Stomach (tissue), 9 donors: Measurements from ENCODE around the gene NOP10. TPM values are rescaled to one million over a fixed set of nuclear protein-coding genes. Genes with fewer than 3 reads are reported as not detected.

ENCODE experiments used
- DNase-seq, 2 donors: peaks; one replicate each; pipeline versions ENCODE4 v3.0.0 to v3.0.0-alpha.2; 2013 to 2019
- H3K27ac ChIP-seq, 5 donors: fragments of 200-600 bp in 4 of 5; sonication (generic) in 4 of 5; one replicate each; pipeline ENCODE4 v1.5.1; 2013 to 2019; ENCODE audit warnings: mild to moderate bottlenecking in 1 of 5, moderate library complexity in 1 of 5
- H3K27me3 ChIP-seq, 3 donors: fragments of 200-600 bp; sonication (generic); one replicate each; pipeline ENCODE4 v1.5.1; 2017 to 2019; ENCODE audit warnings: mixed run types in 1 of 3
- H3K36me3 ChIP-seq, 4 donors: fragments of 200-600 bp; sonication (generic); 1 replicate in 3 of 4; 2 replicates in 1 of 4; pipeline ENCODE4 v1.5.1; 2016 to 2019
- H3K4me1 ChIP-seq, 4 donors: fragments of 200-600 bp; sonication (generic); one replicate each; pipeline ENCODE4 v1.5.1; 2016 to 2019
- H3K4me3 ChIP-seq, 4 donors: fragments of 200-600 bp; sonication (generic) in 3 of 4; one replicate each; pipeline ENCODE4 v1.5.1; 2016 to 2019; ENCODE audit warnings: mild to moderate bottlenecking in 1 of 4
- H3K9me3 ChIP-seq, 4 donors: fragments of 200-600 bp; sonication (generic); one replicate each; pipeline ENCODE4 v1.5.1; 2016 to 2019
- EP300 ChIP-seq: sonication (generic); formaldehyde crosslinking; IDR thresholded peaks from one replicate; pipeline ENCODE4 v1.6.1; 2017; ENCODE audit warnings: antibody characterized with exemption
- POLR2A ChIP-seq, 4 donors: fragments of 450-650 bp; IDR thresholded peaks; one replicate each; pipeline ENCODE4 v1.6.1; 2016; ENCODE audit warnings: antibody characterized with exemption in 4 of 4, control low read depth in 2 of 4, mild to moderate bottlenecking in 1 of 4, moderate library complexity in 1 of 4
- POLR2AphosphoS5 ChIP-seq, 3 donors: sonication (generic); formaldehyde crosslinking; IDR thresholded peaks; one replicate each; pipeline ENCODE4 v1.6.1; 2016; ENCODE audit warnings: antibody characterized with exemption in 3 of 3
- WGBS, 5 donors: extraction: QIAGEN DNeasy Blood & Tissue Kit in 3 of 5; methylation state at CpG; one replicate each; pipeline versions ENCODE4 v1.1.5 to v1.1.7; 2013 to 2018; 5-methylcytosine and 5-hydroxymethylcytosine counted together
- intact Hi-C: fragments of 100-400 bp; cut with DNase I; formaldehyde crosslinking; loops from one replicate; pipeline ENCODE4 v1.15.1; 2023; ENCODE audit warnings: low total_unique reads
- polyA plus RNA-seq, 3 donors: library from polyadenylated mRNA; stranded (reverse); fragments of 200-250 nt; gene quantifications; one replicate each; pipeline ENCODE4 v1.2.3, GENCODE V29; 2013
- total RNA-seq, 5 donors: library from RNA; depleted of rRNA; stranded (reverse); fragments of >200 nt; gene quantifications; one replicate each; pipeline versions ENCODE4 v1.1.0 to v1.2.3, GENCODE V29; 2014 to 2016
- TF ChIP-seq, protein P1 (sequence below), 7 experiments: fragments of 450-650 bp in 4 of 7; fragments of 200-600 bp in 3 of 7; sonication (generic) in 3 of 7; IDR thresholded peaks; one replicate each; pipeline ENCODE4 v1.5.1; 2016 to 2019; ENCODE audit warnings: antibody characterized with exemption in 7 of 7, control low read depth in 2 of 7, mild to moderate bottlenecking in 1 of 7
- donor health status: healthy with polysubstance abuse.
- donor health status: Bipolar disorder and iron deficiency.
- donor health status: healthy.

Gene NOP10
- total and polyA plus RNA-seq, 8 donors = 2.9 to 388 (median 196) TPM

DNA sequence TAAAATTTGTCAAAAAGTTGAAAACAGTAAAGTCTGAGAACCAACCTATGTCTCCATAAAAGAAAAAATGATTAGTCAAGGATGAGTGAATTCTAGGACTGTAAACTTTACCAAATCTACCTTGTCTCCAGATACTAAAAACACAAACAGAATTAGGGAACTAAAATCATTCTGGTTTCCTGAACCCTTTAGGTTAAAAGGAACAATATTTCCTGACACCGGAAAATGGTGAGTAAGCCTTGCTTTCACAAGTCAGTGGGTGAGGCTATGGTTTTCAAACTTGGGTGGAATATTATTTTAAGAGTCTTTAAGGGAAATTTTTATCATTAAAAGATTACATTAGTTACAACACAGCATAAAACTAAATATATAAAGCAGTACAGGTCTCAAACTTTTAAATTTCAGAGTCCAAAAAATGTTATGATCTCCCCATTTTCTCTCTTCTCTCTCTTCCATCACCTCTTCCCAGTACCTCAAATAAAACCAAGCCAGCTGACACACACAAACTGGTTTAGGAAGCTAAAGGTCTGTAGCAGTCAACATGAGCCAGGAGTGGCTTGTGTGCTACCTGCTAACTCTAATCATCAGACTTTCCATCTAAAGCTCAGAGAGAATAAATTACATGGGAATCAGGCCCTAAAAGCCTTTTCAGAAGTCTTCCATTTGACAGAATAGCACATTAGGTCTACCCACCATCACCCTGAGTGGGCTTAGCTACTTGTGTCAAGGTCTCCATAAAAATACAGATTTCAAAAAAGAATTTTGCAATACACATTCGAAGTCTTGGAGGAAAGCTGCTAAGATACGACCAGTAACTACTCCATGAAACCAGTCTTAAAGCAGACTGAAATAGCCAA is 7.5 kb downstream of the NOP10 start:
- Histone ChIP-seq H3K36me3 (peaks cover 0 to 12% (median 7%) of the 10 kb centered on the region in 4 donors), H3K9me3 (no peaks in the 10 kb centered on the region), H3K4me1 (peaks cover 19 to 66% (median 34%) of the 10 kb centered on the region in 4 donors), H3K27me3 (no peaks in the 10 kb centered on the region), H3K4me3 (peak overlapping the region in 3 of 4 donors; percentile 2 to 89 (median 11)), H3K27ac (peak overlapping the region in 4 of 5 donors; percentile 90 to 96 (median 94))
- TF ChIP-seq EP300 (no peak), POLR2A (IDR thresholded peaks at IDR 0.05) (no peak), POLR2AphosphoS5 (IDR thresholded peaks at IDR 0.05) (no peak)
- TF ChIP-seq, protein P1, sequence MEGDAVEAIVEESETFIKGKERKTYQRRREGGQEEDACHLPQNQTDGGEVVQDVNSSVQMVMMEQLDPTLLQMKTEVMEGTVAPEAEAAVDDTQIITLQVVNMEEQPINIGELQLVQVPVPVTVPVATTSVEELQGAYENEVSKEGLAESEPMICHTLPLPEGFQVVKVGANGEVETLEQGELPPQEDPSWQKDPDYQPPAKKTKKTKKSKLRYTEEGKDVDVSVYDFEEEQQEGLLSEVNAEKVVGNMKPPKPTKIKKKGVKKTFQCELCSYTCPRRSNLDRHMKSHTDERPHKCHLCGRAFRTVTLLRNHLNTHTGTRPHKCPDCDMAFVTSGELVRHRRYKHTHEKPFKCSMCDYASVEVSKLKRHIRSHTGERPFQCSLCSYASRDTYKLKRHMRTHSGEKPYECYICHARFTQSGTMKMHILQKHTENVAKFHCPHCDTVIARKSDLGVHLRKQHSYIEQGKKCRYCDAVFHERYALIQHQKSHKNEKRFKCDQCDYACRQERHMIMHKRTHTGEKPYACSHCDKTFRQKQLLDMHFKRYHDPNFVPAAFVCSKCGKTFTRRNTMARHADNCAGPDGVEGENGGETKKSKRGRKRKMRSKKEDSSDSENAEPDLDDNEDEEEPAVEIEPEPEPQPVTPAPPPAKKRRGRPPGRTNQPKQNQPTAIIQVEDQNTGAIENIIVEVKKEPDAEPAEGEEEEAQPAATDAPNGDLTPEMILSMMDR (IDR thresholded peaks at IDR 0.05) = no peak
- intact Hi-C loops = no loop called here
- WGBS, 5 donors = 64 to 77% (median 72%) methylated on average over 3 of the region's 3 CpGs
- DNase-seq = no peak

DNA sequence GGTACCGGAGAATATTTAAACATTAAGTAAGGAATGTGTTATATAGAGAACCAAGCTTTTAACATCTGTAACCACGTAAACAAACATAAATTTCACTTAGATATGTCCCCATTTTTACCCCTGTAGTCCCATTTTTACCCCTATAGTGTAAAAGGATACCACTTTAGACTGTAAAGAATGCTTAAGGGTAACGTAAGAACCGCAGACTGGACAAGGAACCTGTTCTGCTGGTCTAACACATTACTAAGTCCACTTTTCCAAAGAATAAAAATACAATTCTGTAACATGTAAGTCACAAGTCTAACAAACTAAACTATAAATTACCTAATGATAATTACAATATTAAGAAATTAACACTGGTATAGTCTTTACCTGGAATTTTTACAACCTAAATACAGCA is 8.3 kb downstream of the NOP10 start:
- Histone ChIP-seq H3K9me3 (no peaks in the 10 kb centered on the region), H3K36me3 (peaks cover 0 to 6% (median 3%) of the 10 kb centered on the region in 4 donors), H3K4me3 (peak overlapping the region in 2 of 4 donors; percentile 2 to 89), H3K4me1 (peaks cover 19 to 59% (median 31%) of the 10 kb centered on the region in 4 donors), H3K27ac (peak overlapping the region in 3 of 5 donors; percentile 39 to 96 (median 95)), H3K27me3 (no peaks in the 10 kb centered on the region)
- TF ChIP-seq, protein P1 (IDR thresholded peaks at IDR 0.05) = no peak
- no peak for TF ChIP-seq EP300
- peak in 1 of 2 donors; percentile 60 for DNase-seq
- intact Hi-C loops = no loop called here
- 28 to 41% (median 35%) methylated on average over 4 of the region's 4 CpGs for WGBS, 5 donors

DNA sequence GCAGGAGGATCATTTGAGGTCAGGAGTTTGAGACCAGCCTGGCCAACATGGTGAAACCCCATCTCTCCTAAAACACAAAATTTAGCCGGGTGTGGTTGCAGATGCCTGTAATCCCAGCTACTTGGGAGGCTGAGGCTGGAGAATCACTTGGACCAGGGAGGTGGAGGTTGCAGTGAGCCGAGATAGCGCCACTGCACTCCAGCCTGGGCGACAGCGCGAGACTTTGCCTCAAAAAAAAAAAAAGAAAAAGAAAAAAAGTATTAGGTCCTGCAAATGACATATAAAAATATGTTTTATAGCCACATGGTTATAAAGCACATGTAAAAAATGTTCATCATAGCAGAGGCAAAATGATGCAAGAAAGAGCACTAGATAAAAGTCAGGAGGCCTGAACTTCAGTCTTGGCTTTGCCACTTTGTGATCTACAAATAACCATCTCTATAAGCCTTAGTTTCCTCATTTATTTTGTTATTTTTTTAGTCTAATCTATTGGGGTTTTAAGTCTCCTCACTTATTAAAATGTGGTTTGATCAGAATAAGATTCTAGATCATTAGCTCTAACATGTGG is 10.3 kb downstream of the NOP10 start:
- DNase-seq = no peak
- H3K36me3 ChIP-seq = peaks cover 0 to 6% (median 0%) of the 10 kb centered on the region in 4 donors
- no peak overlapping the region for H3K27ac ChIP-seq
- H3K4me3 ChIP-seq = no peak overlapping the region
- H3K4me1 ChIP-seq = peaks cover 14 to 47% (median 21%) of the 10 kb centered on the region in 4 donors
- WGBS, 5 donors = 94 to 98% (median 96%) methylated on average over 6 of the region's 6 CpGs
- no peaks in the 10 kb centered on the region for H3K9me3 ChIP-seq
- TF ChIP-seq POLR2A (IDR thresholded peaks at IDR 0.05) = no peak
- TF ChIP-seq EP300 = no peak
- TF ChIP-seq, protein P1 (IDR thresholded peaks at IDR 0.05) = no peak
- intact Hi-C loops = no loop called here
- no peaks in the 10 kb centered on the region for H3K27me3 ChIP-seq

DNA sequence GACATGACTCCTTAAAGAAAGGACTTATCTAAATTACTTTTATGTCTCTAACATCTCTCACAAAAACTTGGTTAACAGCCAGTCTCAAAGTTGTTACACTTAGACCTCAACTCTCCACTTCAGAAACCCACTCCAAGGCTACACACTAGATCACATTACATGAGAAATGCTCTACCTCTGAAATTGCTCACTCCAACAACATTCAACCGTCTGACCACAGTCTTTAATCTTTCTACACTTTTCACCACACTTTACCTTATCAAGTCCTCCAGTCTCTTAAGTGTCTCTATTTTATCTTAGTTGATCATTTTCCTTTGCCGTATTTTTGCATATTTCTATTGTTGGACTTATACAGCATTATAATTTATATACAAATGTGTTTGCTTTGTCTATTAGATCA is 11.1 kb downstream of the NOP10 start:
- intact Hi-C loops = no loop called here
- peaks cover 14 to 44% (median 16%) of the 10 kb centered on the region in 4 donors for H3K4me1 ChIP-seq
- WGBS, 5 donors = 67 to 80% (median 75%) methylated on average over 2 of the region's 2 CpGs
- H3K27me3 ChIP-seq = no peaks in the 10 kb centered on the region
- H3K36me3 ChIP-seq = peaks cover 0 to 6% (median 0%) of the 10 kb centered on the region in 4 donors
- no peak overlapping the region for H3K4me3 ChIP-seq
- no peak overlapping the region for H3K27ac ChIP-seq
- H3K9me3 ChIP-seq = no peaks in the 10 kb centered on the region
- TF ChIP-seq, protein P1 (IDR thresholded peaks at IDR 0.05) = no peak
- no peak for TF ChIP-seq EP300
- no peak for TF ChIP-seq POLR2AphosphoS5 (IDR thresholded peaks at IDR 0.05)
- TF ChIP-seq POLR2A (IDR thresholded peaks at IDR 0.05) = no peak
- peak in 1 of 2 donors; percentile 9 for DNase-seq
